KMS-11 (cell line): ENCODE data around the gene GJA5.

Experiments used
- H2AFZ ChIP-seq: fragments of 200-600 bp; sonication (generic); 2 replicates; pipeline ENCODE4 v1.6.1; 2016; ENCODE audit warnings: antibody characterized with exemption, mixed run types, low read depth
- H3K27ac ChIP-seq: fragments of 200-600 bp; sonication (generic); 2 replicates; pipeline ENCODE4 v1.6.1; 2016; ENCODE audit warnings: mild to moderate bottlenecking, mixed run types
- H3K27me3 ChIP-seq: fragments of 200-600 bp; sonication (generic); 2 replicates; pipeline ENCODE4 v1.6.1; 2017; ENCODE audit warnings: mild to moderate bottlenecking, low read depth, mixed run types, moderate library complexity; ENCODE audit not compliant: insufficient read depth
- H3K36me3 ChIP-seq: fragments of 200-600 bp; sonication (generic); 2 replicates; pipeline ENCODE4 v1.6.1; 2017; ENCODE audit warnings: mild to moderate bottlenecking, mixed run types; ENCODE audit not compliant: insufficient read depth
- H3K4me1 ChIP-seq: fragments of 200-600 bp; sonication (generic); 2 replicates; pipeline ENCODE4 v1.6.1; 2016; ENCODE audit warnings: mild to moderate bottlenecking, low read depth, mixed run types; ENCODE audit not compliant: poor library complexity, severe bottlenecking
- H3K4me2 ChIP-seq: fragments of 200-600 bp; sonication (generic); 2 replicates; pipeline ENCODE4 v1.7.0; 2016; ENCODE audit warnings: mild to moderate bottlenecking, mixed run types
- H3K4me3 ChIP-seq: fragments of 200-600 bp; sonication (generic); IDR thresholded peaks from 2 replicates; pipeline ENCODE4 v1.6.1; 2017; ENCODE audit warnings: low read depth, low read length, mixed read lengths; ENCODE audit not compliant: insufficient read depth
- H3K79me2 ChIP-seq: fragments of 200-600 bp; sonication (generic); 2 replicates; pipeline ENCODE4 v1.6.1; 2016; ENCODE audit warnings: low read depth, mixed run types; ENCODE audit not compliant: insufficient read depth
- H3K9ac ChIP-seq: fragments of 200-600 bp; sonication (generic); 2 replicates; pipeline ENCODE4 v1.6.1; 2016; ENCODE audit warnings: mild to moderate bottlenecking, mixed run types
- H4K20me1 ChIP-seq: fragments of 200-600 bp; sonication (generic); 2 replicates; pipeline ENCODE4 v1.6.1; 2016; ENCODE audit warnings: mild to moderate bottlenecking, mixed run types; ENCODE audit not compliant: insufficient read depth
- CTCF ChIP-seq: fragments of 200-600 bp; sonication (generic); conservative IDR thresholded peaks from 2 replicates; pipeline ENCODE4 v1.6.1; 2017; ENCODE audit warnings: low read depth, mild to moderate bottlenecking, antibody characterized with exemption, low read length, moderate library complexity, mixed read lengths

The GJA5 gene

DNA sequence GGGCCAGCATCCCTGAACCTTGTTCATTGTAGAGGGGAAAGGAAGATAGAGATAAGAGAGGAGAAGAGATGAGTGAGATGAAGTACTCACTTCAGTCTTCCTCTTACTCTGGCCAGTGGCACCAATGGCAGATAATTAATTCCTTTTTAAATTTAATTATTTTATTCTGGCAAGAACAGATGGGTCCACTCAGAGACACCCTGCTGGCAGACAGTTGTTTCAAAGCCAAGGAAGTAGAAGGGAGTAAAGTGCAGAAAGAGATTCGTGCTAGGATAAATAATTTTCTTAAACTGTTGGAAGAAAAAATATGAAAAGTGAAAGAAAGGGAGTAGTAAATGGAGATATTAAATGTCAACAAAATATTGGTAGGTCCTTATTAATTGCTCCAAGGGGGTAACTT is 7.7 kb upstream of the GJA5 start:
- H3K9ac ChIP-seq: no peak overlapping the region
- TF ChIP-seq CTCF: no peak
- no peaks in the 10 kb centered on the region for H3K4me1 ChIP-seq
- H2AFZ ChIP-seq: no peak overlapping the region
- H3K27ac ChIP-seq: no peak overlapping the region
- H4K20me1 ChIP-seq: no peaks in the 10 kb centered on the region
- H3K4me2 ChIP-seq: no peak overlapping the region
- no peak overlapping the region for H3K4me3 ChIP-seq
- no peaks in the 10 kb centered on the region for H3K79me2 ChIP-seq
- H3K36me3 ChIP-seq: no peaks in the 10 kb centered on the region
- H3K27me3 ChIP-seq: no peaks in the 10 kb centered on the region

- H3K36me3 ChIP-seq: no peaks in the 10 kb centered on the region
- no peaks in the 10 kb centered on the region for H3K4me1 ChIP-seq
- TF ChIP-seq CTCF: no peak
- H3K27me3 ChIP-seq: no peaks in the 10 kb centered on the region
- H3K79me2 ChIP-seq: no peaks in the 10 kb centered on the region
- H3K4me2 ChIP-seq: no peak overlapping the region
- no peak overlapping the region for H3K9ac ChIP-seq
- no peak overlapping the region for H3K4me3 ChIP-seq
- H3K27ac ChIP-seq: no peak overlapping the region
- H2AFZ ChIP-seq: no peak overlapping the region
- H4K20me1 ChIP-seq: no peaks in the 10 kb centered on the region
Measured at GRCh38 chr1:147762233-147763024, 2.0 kb upstream of the GJA5 start.

- Histone ChIP-seq H4K20me1 (no peaks in the 10 kb centered on the region), H3K27ac (no peak overlapping the region), H3K4me3 (no peak overlapping the region), H3K27me3 (no peaks in the 10 kb centered on the region), H3K9ac (no peak overlapping the region), H2AFZ (no peak overlapping the region), H3K4me2 (no peak overlapping the region), H3K4me1 (no peaks in the 10 kb centered on the region), H3K79me2 (no peaks in the 10 kb centered on the region), H3K36me3 (no peaks in the 10 kb centered on the region)
- TF ChIP-seq CTCF: no peak
Measured at GRCh38 chr1:147758379-147759100, 1.9 kb downstream of the GJA5 start.

- Histone ChIP-seq H3K27ac (no peak overlapping the region), H3K27me3 (no peaks in the 10 kb centered on the region), H3K36me3 (no peaks in the 10 kb centered on the region), H3K4me1 (no peaks in the 10 kb centered on the region), H3K4me3 (no peak overlapping the region), H3K4me2 (no peak overlapping the region), H4K20me1 (no peaks in the 10 kb centered on the region), H2AFZ (no peak overlapping the region), H3K9ac (no peak overlapping the region), H3K79me2 (no peaks in the 10 kb centered on the region)
- no peak for TF ChIP-seq CTCF
Measured at GRCh38 chr1:147757015-147757990, 3.1 kb downstream of the GJA5 start.
